PC-3 (cell line): ENCODE measurements around the gene EXOC2. TPM values are rescaled to one million over a fixed set of nuclear protein-coding genes. Genes with fewer than 3 reads are reported as not detected.

ENCODE experiments used
- ATAC-seq: fragments of 200-7000 bp; cut with Tn5 transposase; 2 replicates; pipeline ENCODE4 v1.9.1; 2020; ENCODE audit warnings: mild to moderate bottlenecking, moderate library complexity
- BruUV-seq: library from RNA; stranded (reverse); fragments of 400-500 nt; replicated peaks from 2 replicates; lab custom pipeline; 2021; lab: Mats Ljungman, UMichigan
- CTCF ChIA-PET: fragments of 300-600 bp; sonication (Branson Sonifier 250); formaldehyde crosslinking; loops from one replicate; lab custom pipeline; 2022; ENCODE audit warnings: antibody characterized with exemption; lab: Charles Lee
- POLR2A ChIA-PET: fragments of 300-600 bp; sonication (Branson Sonifier 250); formaldehyde crosslinking; loops from one replicate; lab custom pipeline; 2022; ENCODE audit warnings: antibody characterized with exemption; ENCODE audit not compliant: unreplicated experiment; lab: Charles Lee
- DNase-seq: peaks from one replicate; pipeline ENCODE4 v3.0.0-alpha.2; 2015
- H2AFZ ChIP-seq: fragments of 300-600 bp; sonication (generic); 2 replicates; pipeline ENCODE4 v1.6.0; 2016; ENCODE audit warnings: antibody characterized with exemption, low read length
- H3F3A ChIP-seq: fragments of 300-600 bp; sonication (generic); one replicate; pipeline ENCODE4 v1.6.0; 2017; ENCODE audit warnings: antibody characterized with exemption, low read length, control low read depth, mild to moderate bottlenecking; ENCODE audit not compliant: unreplicated experiment
- H3K27ac ChIP-seq: fragments of 300-600 bp; sonication (generic); 2 replicates; pipeline ENCODE4 v1.5.1; 2016; ENCODE audit warnings: mild to moderate bottlenecking, low read length
- H3K27me3 ChIP-seq: fragments of 300-600 bp; sonication (generic); 2 replicates; pipeline ENCODE4 v1.6.1; 2016; ENCODE audit warnings: low read length, mixed read lengths
- H3K36me3 ChIP-seq: fragments of 300-600 bp; sonication (generic); 2 replicates; pipeline ENCODE4 v1.6.1; 2016; ENCODE audit warnings: low read depth, mixed run types, low read length, mixed read lengths
- H3K4me1 ChIP-seq: fragments of 300-600 bp; sonication (generic); 2 replicates; pipeline ENCODE4 v1.5.1; 2016; ENCODE audit warnings: low read length; ENCODE audit not compliant: insufficient read depth
- H3K4me2 ChIP-seq: fragments of 300-600 bp; sonication (generic); 2 replicates; pipeline ENCODE4 v1.6.0; 2016; ENCODE audit warnings: low read length
- H3K4me3 ChIP-seq: fragments of 300-600 bp; sonication (generic); 2 replicates; pipeline ENCODE4 v1.5.1; 2016; ENCODE audit warnings: mild to moderate bottlenecking, low read length, mixed read lengths
- H3K79me2 ChIP-seq: fragments of 300-600 bp; sonication (generic); 2 replicates; pipeline ENCODE4 v1.6.1; 2017; ENCODE audit warnings: low read length, mixed read lengths
- H3K9ac ChIP-seq: fragments of 300-600 bp; sonication (generic); 2 replicates; pipeline ENCODE4 v1.6.0; 2016; ENCODE audit warnings: mild to moderate bottlenecking, low read length
- H3K9me2 ChIP-seq: fragments of 300-600 bp; sonication (generic); replicated peaks from 2 replicates; pipeline ENCODE4 v1.6.1; 2016; ENCODE audit warnings: mixed run types, low read length, mixed read lengths
- H3K9me3 ChIP-seq: fragments of 300-600 bp; sonication (generic); 2 replicates; pipeline ENCODE4 v1.6.1; 2016; ENCODE audit warnings: low read length, mixed read lengths
- H4K20me1 ChIP-seq: fragments of 300-600 bp; sonication (generic); 2 replicates; pipeline ENCODE4 v1.6.1; 2016; ENCODE audit warnings: low read length, mixed read lengths
- CTCF ChIP-seq: fragments of 300-600 bp; sonication (generic); conservative IDR thresholded peaks from 2 replicates; pipeline ENCODE4 v1.5.1; 2017; ENCODE audit warnings: antibody characterized with exemption, low read depth, mild to moderate bottlenecking, low read length
- EZH2 ChIP-seq: fragments of 300-600 bp; sonication (generic); IDR thresholded peaks from one replicate; pipeline ENCODE4 v1.6.1; 2017; ENCODE audit warnings: antibody characterized with exemption, mild to moderate bottlenecking, low read length; ENCODE audit not compliant: unreplicated experiment
- EZH2phosphoT487 ChIP-seq: fragments of 300-600 bp; sonication (generic); IDR thresholded peaks from 2 replicates; pipeline ENCODE4 v1.6.1; 2018; ENCODE audit warnings: mild to moderate bottlenecking, antibody characterized with exemption, low read length, borderline replicate concordance
- intact Hi-C: fragments of 100-400 bp; cut with micrococcal nuclease; formaldehyde crosslinking; loops from 2 replicates; pipeline ENCODE4 v1.9.0; 2023
- total RNA-seq: library from RNA; depleted of rRNA; stranded (reverse); fragments of >200 nt; gene quantifications from 2 replicates; pipeline ENCODE4 v1.2.3, GENCODE V29; 2014

EXOC2 gene
- total RNA-seq, 1 experiment from 2014 or later = 27.7 TPM

GRCh38 chr6:484746-485145 is 208.2 kb downstream of the EXOC2 start:
- no peak overlapping the region for H2AFZ ChIP-seq

GRCh38 chr6:484086-484745 is 208.7 kb downstream of the EXOC2 start:
- DNase-seq (no peak), ATAC-seq (no peak)
- no peak overlapping the region for H3K4me2 ChIP-seq
- H4K20me1 ChIP-seq = no peaks in the 10 kb centered on the region
- intact Hi-C loops = no loop called here
- no peak overlapping the region for H3K27ac ChIP-seq
- H3K36me3 ChIP-seq = no peaks in the 10 kb centered on the region
- H3K9ac ChIP-seq = no peak overlapping the region
- H3K27me3 ChIP-seq = no peaks in the 10 kb centered on the region
- H3K9me3 ChIP-seq = no peaks in the 10 kb centered on the region
- no peak overlapping the region for H2AFZ ChIP-seq
- no peaks in the 10 kb centered on the region for H3F3A ChIP-seq
- no peaks in the 10 kb centered on the region for H3K4me1 ChIP-seq
- CTCF ChIA-PET = no interaction called here
- no peaks in the 10 kb centered on the region for H3K9me2 ChIP-seq
- POLR2A ChIA-PET = interaction anchor here (0.6 kb wide), 1 partner anchor 34 kb away, joined by 3 read pairs; no protein-coding TSS in a partner anchor
- H3K79me2 ChIP-seq = no peaks in the 10 kb centered on the region
- H3K4me3 ChIP-seq = no peak overlapping the region
- no peak for TF ChIP-seq CTCF
- TF ChIP-seq EZH2phosphoT487 = no peak
- no TSS peak for BruUV-seq

More at GRCh38 chr6:484746-485145, 208.2 kb downstream of the EXOC2 start:
- H3K27me3 ChIP-seq = no peaks in the 10 kb centered on the region
- H3F3A ChIP-seq = no peaks in the 10 kb centered on the region
- H3K4me1 ChIP-seq = no peaks in the 10 kb centered on the region
- H4K20me1 ChIP-seq = no peaks in the 10 kb centered on the region
- H3K9ac ChIP-seq = no peak overlapping the region
- no peaks in the 10 kb centered on the region for H3K36me3 ChIP-seq
- H3K79me2 ChIP-seq = no peaks in the 10 kb centered on the region
- intact Hi-C loops = no loop called here
- DNase-seq (no peak), ATAC-seq (no peak)
- H3K9me3 ChIP-seq = no peaks in the 10 kb centered on the region
- no peak overlapping the region for H3K4me2 ChIP-seq
- no peak overlapping the region for H3K27ac ChIP-seq
- no TSS peak for BruUV-seq
- ChIA-PET POLR2A (no interaction called here), CTCF (no interaction called here)
- no peaks in the 10 kb centered on the region for H3K9me2 ChIP-seq
- H3K4me3 ChIP-seq = no peak overlapping the region
- TF ChIP-seq CTCF (no peak), EZH2 (no peak)

- H4K20me1 ChIP-seq = no peaks in the 10 kb centered on the region
- H3K36me3 ChIP-seq = no peaks in the 10 kb centered on the region
- ChIA-PET POLR2A (no interaction called here), CTCF (no interaction called here)
- no peak overlapping the region for H3K27ac ChIP-seq
- H3K4me3 ChIP-seq = no peak overlapping the region
- no peaks in the 10 kb centered on the region for H3K4me1 ChIP-seq
- no peak overlapping the region for H2AFZ ChIP-seq
- BruUV-seq = no TSS peak
- no peaks in the 10 kb centered on the region for H3K79me2 ChIP-seq
- TF ChIP-seq EZH2phosphoT487 (no peak), EZH2 (no peak), CTCF (no peak)
- DNase-seq = no peak
- no peak for ATAC-seq
- H3K9me2 ChIP-seq = no peaks in the 10 kb centered on the region
- H3K9ac ChIP-seq = no peak overlapping the region
- intact Hi-C loops = loop anchor here (10.0 kb wide), 1 partner anchor 81 kb away; the partner anchor contains the start of gene IRF4
- no peaks in the 10 kb centered on the region for H3K27me3 ChIP-seq
- H3K4me2 ChIP-seq = no peak overlapping the region
- no peaks in the 10 kb centered on the region for H3K9me3 ChIP-seq
- H3F3A ChIP-seq = no peaks in the 10 kb centered on the region
These were observed 217.6 kb downstream of the EXOC2 start for GRCh38 chr6:475314-475713.
